ENCODE data around the gene UNC5C.
A peak's percentile ranks its signal among the peaks of the same experiment; 100 is the strongest.

Gene UNC5C

DNA sequence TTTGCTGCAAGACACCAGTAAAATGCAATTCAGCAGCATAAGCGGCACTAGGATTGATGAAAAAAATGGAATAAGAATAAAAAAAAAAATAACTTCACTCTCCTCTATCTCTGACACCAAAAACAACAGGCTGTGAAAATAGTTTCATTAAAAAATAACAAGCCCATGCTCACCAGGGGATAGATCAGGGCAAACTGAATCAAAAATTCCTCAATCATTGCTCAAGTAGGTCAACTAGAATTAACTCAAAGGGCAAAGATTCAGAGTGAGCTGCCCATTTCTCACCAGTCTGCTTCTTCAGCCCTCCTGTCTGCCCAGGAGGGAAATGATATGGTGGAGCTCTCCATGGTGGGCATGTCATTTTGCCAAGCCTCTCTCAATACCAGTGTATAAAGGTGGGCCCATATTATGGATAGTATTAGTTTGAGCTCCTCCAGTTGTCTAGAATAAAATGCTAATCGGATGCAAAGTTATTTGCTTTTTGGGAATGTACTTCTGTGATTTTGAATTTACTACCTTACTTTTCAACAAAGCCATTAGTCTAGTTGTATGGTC lies 153.9 kb downstream of the UNC5C start:
- in situ Hi-C loops (cut with HindIII; ENCODE audit: low sequenced_read_pairs) = no loop called here
- TF ChIP-seq, protein P1, sequence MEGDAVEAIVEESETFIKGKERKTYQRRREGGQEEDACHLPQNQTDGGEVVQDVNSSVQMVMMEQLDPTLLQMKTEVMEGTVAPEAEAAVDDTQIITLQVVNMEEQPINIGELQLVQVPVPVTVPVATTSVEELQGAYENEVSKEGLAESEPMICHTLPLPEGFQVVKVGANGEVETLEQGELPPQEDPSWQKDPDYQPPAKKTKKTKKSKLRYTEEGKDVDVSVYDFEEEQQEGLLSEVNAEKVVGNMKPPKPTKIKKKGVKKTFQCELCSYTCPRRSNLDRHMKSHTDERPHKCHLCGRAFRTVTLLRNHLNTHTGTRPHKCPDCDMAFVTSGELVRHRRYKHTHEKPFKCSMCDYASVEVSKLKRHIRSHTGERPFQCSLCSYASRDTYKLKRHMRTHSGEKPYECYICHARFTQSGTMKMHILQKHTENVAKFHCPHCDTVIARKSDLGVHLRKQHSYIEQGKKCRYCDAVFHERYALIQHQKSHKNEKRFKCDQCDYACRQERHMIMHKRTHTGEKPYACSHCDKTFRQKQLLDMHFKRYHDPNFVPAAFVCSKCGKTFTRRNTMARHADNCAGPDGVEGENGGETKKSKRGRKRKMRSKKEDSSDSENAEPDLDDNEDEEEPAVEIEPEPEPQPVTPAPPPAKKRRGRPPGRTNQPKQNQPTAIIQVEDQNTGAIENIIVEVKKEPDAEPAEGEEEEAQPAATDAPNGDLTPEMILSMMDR (IDR thresholded peaks at IDR 0.05; ENCODE audit: low read depth, low read length, missing control alignments) = no peak
- no peak overlapping the region for H3K4me3 ChIP-seq (ENCODE audit: low read depth, low read length)
- no peak for DNase-seq (ENCODE audit: low read depth)

DNA sequence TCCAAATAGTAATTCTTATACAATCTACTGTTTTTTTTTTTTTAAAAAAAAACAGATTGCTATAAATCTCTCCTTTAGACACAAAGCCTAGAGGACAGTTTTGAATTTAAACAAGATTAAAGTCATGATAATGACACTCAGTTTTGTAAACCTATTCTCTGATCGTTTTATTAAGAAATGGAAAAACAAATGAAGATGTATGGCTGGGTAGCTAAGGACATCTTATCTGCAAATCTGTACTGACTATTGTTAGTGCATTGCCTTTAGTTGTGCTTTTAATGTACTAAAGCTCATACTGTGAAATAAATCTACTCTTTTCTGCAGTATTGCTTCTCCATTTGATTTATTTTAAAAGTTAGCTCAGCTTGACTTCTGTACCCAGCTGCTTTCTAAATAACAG lies 155.0 kb downstream of the UNC5C start:
- no peak overlapping the region for H3K4me3 ChIP-seq (ENCODE audit: low read depth, low read length)
- in situ Hi-C loops (cut with HindIII; ENCODE audit: low sequenced_read_pairs) = no loop called here
- TF ChIP-seq, protein P1 (IDR thresholded peaks at IDR 0.05; ENCODE audit: low read depth, low read length, missing control alignments) = no peak
- DNase-seq (ENCODE audit: low read depth) = no peak

DNA sequence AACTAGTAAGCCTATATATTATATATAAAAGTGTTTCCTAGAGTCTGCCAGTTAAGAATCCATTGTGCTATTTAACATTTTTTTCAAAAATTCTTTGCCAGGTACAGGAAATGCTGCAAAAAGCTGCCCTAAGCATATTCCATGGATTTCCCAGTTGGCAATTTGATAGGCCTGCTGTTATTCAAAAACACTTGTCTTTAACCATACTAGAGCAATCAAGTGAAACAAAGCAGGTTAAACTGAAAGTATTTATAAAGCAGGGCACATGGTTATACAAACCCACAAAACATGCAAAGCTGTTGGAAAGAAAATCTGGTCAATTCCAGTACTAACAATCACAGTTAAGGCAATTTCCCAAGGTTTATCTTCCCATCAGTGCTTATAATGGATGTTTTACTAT lies 159.9 kb downstream of the UNC5C start:
- in situ Hi-C loops (cut with HindIII; ENCODE audit: low sequenced_read_pairs) = no loop called here
- H3K4me3 ChIP-seq (ENCODE audit: low read depth, low read length) = no peak overlapping the region
- TF ChIP-seq, protein P1 (IDR thresholded peaks at IDR 0.05; ENCODE audit: low read depth, low read length, missing control alignments) = no peak
- DNase-seq (ENCODE audit: low read depth) = peak; percentile 51

DNA sequence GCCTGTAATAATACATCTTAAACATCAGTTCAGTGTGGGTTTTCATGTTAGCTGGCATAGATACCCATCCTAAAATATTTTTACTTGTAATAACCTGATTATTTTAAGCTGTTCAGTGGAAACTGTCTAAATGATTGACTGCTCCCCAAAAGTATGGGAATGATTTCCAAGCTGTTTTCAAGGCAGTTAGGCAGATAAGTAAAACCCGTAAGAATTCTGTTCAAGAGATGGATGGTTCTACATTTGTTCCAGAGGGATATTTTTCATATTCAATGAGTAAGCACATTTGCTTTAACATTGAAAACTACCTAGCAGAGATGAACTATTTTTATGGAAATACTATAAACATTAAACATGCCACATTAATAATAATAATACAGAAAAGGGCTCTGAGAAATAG lies 161.1 kb downstream of the UNC5C start:
- in situ Hi-C loops (cut with HindIII; ENCODE audit: low sequenced_read_pairs) = no loop called here
- DNase-seq (ENCODE audit: low read depth) = no peak
- TF ChIP-seq, protein P1 (IDR thresholded peaks at IDR 0.05; ENCODE audit: low read depth, low read length, missing control alignments) = no peak

DNA sequence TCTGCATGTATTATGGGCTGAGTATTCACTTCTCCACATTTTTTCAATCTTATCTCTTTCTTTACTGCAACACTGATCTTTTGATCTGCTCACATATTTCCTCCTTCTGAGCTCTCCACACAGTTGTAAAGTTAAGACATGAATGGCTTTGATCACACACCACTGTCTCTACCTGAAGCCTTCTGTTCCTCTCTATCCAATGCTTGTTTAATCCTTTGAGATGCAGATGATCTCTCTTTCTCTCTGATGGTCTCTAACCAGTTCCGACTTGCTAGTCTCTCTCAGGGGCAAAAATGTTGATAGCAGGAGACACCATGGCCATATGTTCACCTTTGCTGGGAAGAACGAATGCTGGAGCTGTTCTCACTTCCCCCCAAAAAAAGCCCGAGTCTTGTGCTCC lies 162.4 kb downstream of the UNC5C start:
- no peak for DNase-seq (ENCODE audit: low read depth)
- TF ChIP-seq, protein P1 (IDR thresholded peaks at IDR 0.05; ENCODE audit: low read depth, low read length, missing control alignments) = no peak
- in situ Hi-C loops (cut with HindIII; ENCODE audit: low sequenced_read_pairs) = no loop called here
- H3K4me3 ChIP-seq (ENCODE audit: low read depth, low read length) = no peak overlapping the region

More for the DNA sequence above, 161.1 kb downstream of the UNC5C start:
- H3K4me3 ChIP-seq (ENCODE audit: low read depth, low read length) = no peak overlapping the region

DNA sequence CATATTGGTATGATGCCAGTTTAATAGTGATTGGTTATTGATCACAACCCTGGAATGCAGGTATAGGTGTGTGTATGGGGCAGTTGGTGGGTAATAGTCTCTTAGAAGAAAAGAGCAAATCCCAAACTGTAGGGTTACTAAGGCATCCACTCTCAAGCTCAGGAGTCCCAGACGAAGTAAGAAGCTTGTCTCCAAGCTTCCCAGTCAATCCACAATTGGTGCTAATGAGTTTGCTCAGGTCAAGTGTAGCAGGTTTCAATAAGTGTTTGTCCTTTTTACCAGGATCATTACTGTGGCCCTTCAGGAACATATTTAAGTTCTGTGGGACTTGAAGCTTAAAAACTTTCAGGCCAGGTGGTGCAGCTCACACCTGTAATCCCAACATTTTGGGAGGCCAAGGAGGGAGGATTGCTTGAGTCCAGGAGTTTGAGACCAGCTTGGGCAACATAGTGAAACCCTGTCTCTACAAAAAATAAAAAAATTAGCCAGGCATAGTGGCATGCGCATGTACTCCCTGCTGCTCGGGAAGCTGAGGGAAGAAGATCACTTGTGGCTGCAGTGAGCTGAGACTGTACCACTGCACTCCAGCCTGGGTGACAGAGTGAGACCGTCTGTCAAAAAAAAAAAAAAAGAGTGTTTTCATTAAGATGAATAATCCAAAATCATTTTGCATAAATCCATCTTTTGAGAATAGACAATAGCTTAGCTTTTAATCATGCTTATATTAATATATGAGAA lies 166.8 kb downstream of the UNC5C start:
- no peak overlapping the region for H3K4me3 ChIP-seq (ENCODE audit: low read depth, low read length)
- in situ Hi-C loops (cut with HindIII; ENCODE audit: low sequenced_read_pairs) = no loop called here
- no peak for DNase-seq (ENCODE audit: low read depth)
- TF ChIP-seq, protein P1 (IDR thresholded peaks at IDR 0.05; ENCODE audit: low read depth, low read length, missing control alignments) = no peak
